Stimulated activated CD8-positive, alpha-beta memory T cell treated with anti-CD3 and anti-CD28 coated beads, Interleukin-15, amount 100 ng/mL, for 4 hours (primary cell): Measurements from ENCODE around the gene FFAR2.
A peak's percentile ranks its signal among the peaks of the same experiment; 100 is the strongest.

Experiments
- DNase-seq, 2 donors: peaks; one replicate each; pipeline ENCODE4 v3.0.0-alpha.2; 2020; ENCODE audit warnings: low read depth in 2 of 2

FFAR2 gene

DNA sequence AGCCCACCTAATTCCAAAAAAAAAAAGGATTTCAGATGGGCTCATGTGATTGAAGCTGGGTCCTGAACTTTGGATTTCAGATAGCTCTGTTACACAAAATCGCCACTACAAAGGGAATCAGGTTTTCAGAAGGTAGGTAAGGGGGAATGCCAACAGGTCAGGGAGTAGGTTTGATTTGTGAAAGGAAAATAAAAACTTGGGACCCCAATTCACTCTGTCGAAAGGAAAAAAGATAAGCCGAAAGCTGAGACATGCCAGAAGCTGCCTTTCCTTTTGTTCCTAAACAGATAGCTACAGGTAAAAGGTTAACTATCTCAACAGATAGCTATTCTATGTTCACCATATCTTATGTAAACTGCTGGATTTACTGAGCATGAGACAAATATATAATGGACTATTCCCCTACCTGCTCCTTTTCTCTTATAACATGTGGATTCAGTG lies 38.2 kb downstream of the FFAR2 start:
- DNase-seq: no peak

GRCh38 chr19:35487656-35488182 lies 39.7 kb downstream of the FFAR2 start:
- no peak for DNase-seq

DNA sequence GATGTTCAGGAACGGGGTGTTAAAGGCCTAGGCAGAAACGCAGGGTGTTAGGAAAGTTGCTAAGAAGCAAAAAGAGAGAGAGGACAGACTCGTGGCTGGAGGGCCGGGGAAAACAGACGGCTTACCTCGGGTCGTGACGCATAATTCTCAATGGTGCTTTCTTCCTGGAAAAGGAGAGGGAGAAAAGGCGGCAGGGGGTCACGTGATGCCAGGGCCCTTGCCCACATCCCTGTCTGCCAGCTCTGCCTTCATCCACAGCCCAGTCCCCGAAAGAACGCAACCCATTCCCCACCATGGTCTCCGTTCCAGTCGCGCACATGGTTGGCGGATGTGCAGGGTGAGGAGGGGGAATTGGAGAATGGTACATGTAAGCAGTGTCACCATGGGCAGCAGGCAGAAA lies 40.6 kb downstream of the FFAR2 start:
- DNase-seq: no peak

GRCh38 chr19:35490364-35490763 lies 42.3 kb downstream of the FFAR2 start, which contains the start of gene KRTDAP:
Gene KRTDAP (minus strand): TSS chr19:35490464. CDS start chr19:35490442, 22 bp downstream.
- DNase-seq: no peak

- no peak for DNase-seq
Observed at GRCh38 chr19:35491836-35492360, 43.8 kb downstream of the FFAR2 start.

DNA sequence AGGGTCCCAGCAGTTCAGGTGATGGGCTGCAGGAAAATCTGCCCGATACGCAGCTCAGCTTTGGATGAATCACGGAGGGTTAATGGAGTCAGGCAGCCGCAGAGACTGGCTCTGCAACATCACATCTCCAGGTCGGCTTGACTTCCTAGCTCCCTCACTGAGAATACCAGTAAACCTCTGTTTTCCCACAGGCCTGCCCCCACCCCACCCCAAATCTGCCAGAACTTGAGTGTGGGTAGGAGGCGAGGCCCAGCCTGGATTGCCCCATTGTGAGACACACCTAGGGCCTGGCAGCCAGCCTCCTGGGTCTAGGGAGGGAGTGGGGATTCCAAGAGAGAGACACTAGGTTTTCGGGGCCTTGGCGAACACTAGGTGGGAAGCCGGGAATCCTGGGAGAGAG lies 45.9 kb downstream of the FFAR2 start:
- DNase-seq: no peak

- DNase-seq: peak; percentile 70 to 85
Observed at GRCh38 chr19:35495107-35496064, 47.3 kb downstream of the FFAR2 start.

DNA sequence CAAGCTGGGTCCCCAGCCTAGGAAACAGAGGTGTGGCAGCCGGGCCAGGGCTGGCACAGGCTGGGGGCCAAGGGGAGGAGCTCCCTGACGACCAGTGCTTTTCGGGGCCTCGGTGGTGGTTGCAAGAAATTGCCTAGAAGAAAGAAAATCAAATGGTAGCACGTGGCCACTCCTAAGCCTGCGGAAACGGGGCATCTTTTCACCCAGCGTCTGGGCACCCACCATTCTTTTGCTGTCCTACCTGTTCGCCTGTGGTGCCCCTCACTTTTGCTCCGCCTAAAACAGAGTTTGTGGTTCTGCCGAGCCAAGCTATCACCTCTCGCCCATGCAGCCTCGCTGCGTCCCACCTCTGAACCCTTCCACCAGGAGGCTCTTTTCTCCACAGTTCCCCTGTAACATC lies 49.3 kb downstream of the FFAR2 start:
- DNase-seq: no peak

DNA sequence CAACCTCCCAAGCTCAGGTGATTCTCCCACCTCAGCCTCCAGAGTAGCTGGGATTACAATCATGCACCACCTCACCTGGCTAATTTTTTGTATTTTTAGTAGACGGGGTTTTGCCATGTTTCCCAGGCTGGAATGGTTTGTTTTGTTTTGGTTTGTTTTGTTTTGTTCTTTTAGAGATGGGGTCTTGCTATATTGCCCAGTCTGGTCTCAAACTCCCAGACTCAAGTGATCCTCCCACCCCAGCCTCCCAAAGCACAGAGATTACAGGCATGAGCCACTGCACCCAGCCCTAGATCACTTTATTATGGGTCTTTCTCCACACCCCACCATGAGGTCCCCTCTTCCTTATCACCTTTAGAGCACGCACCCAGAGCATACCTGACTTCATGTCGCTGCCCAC lies 50.2 kb downstream of the FFAR2 start:
- no peak for DNase-seq

- DNase-seq: no peak
Observed at GRCh38 chr19:35498984-35499527, 51.0 kb downstream of the FFAR2 start.

GRCh38 chr19:35500611-35501010 lies 52.6 kb downstream of the FFAR2 start:
- DNase-seq: no peak
